GM18517 (cell line): ENCODE measurements around the gene ASXL1.
A peak's percentile ranks its signal among the peaks of the same experiment; 100 is the strongest.
"Not testable (repeated sequence)": the region's sequence is repeated elsewhere in the genome, so short reads cannot be mapped to it uniquely, and the experiment has no call there.

Experiments used
- ATAC-seq: cut with Tn5 transposase; IDR thresholded peaks from one replicate; pipeline ENCODE4 v1.9.1; 2021; ENCODE audit warnings: mild to moderate bottlenecking, moderate library complexity; ENCODE audit not compliant: unreplicated experiment

Gene ASXL1

GRCh38 chr20:32357869-32358631 is at the start of gene ASXL1:
Gene ASXL1 (plus strand): TSS chr20:32358331. CDS start chr20:32358776, 445 bp downstream.
- ATAC-seq, result peak; percentile 46

- ATAC-seq, result no peak
These were observed 45.3 kb upstream of the ASXL1 start for GRCh38 chr20:32312718-32313424.

- ATAC-seq, result no peak
These were observed 43.4 kb upstream of the ASXL1 start for GRCh38 chr20:32314768-32315167.

GRCh38 chr20:32315399-32315798 is 42.7 kb upstream of the ASXL1 start:
- no peak for ATAC-seq

GRCh38 chr20:32315891-32316290 is 42.2 kb upstream of the ASXL1 start:
- ATAC-seq, result no peak

GRCh38 chr20:32316667-32317066 is 41.5 kb upstream of the ASXL1 start:
- no peak for ATAC-seq

- ATAC-seq, result no peak
These were observed 39.0 kb upstream of the ASXL1 start for GRCh38 chr20:32319100-32319499.

- ATAC-seq, result no peak
These were observed 37.8 kb upstream of the ASXL1 start for GRCh38 chr20:32320305-32320704.

GRCh38 chr20:32321390-32321789 is 36.7 kb upstream of the ASXL1 start:
- ATAC-seq, result no peak

GRCh38 chr20:32322260-32322659 is 35.9 kb upstream of the ASXL1 start:
- ATAC-seq, result not testable (repeated sequence)

GRCh38 chr20:32323761-32324160 is 34.4 kb upstream of the ASXL1 start:
- not testable (repeated sequence) for ATAC-seq

GRCh38 chr20:32325706-32326503 is 32.2 kb upstream of the ASXL1 start:
- no peak for ATAC-seq

GRCh38 chr20:32326504-32326845 is 31.7 kb upstream of the ASXL1 start:
- ATAC-seq, result no peak

- no peak for ATAC-seq
These were observed 30.9 kb upstream of the ASXL1 start for GRCh38 chr20:32327087-32327681.

- no peak for ATAC-seq
These were observed 28.1 kb upstream of the ASXL1 start for GRCh38 chr20:32329817-32330554.

GRCh38 chr20:32330555-32330897 is 27.6 kb upstream of the ASXL1 start:
- ATAC-seq, result no peak

GRCh38 chr20:32332614-32333013 is 25.5 kb upstream of the ASXL1 start:
- peak; percentile 8 for ATAC-seq

GRCh38 chr20:32333181-32333987 is 24.7 kb upstream of the ASXL1 start:
- peak; percentile 52 for ATAC-seq

- no peak for ATAC-seq
These were observed 23.9 kb upstream of the ASXL1 start for GRCh38 chr20:32333988-32334885.
